ENCODE results near the gene GALNT10. TPM values are rescaled to one million over a fixed set of nuclear protein-coding genes. Genes with fewer than 3 reads are reported as not detected.

Gene GALNT10
- total RNA-seq, 1 experiment from 2014 or later: 68.2 TPM

GRCh38 chr5:154445422-154446194, 255.1 kb downstream of the GALNT10 start, which contains the start of gene SAP30L:
SAP30L (plus strand) TSS chr5:154445997; CDS start chr5:154446605, 608 bp downstream.
- Mint-ChIP-seq H3K27ac (ENCODE audit: unreplicated experiment) (peak within 1 kb of the TSS; percentile 27), H3K9me3 (ENCODE audit: low read depth, unreplicated experiment) (no peaks in the 10 kb centered on the region), H3K4me1 (ENCODE audit: low read depth, unreplicated experiment) (peaks cover 6% of the 10 kb centered on the region), H3K4me3 (ENCODE audit: low read depth, unreplicated experiment) (peak within 1 kb of the TSS; percentile 91), H3K27me3 (ENCODE audit: unreplicated experiment) (no peaks in the 10 kb centered on the region), H3K36me3 (ENCODE audit: insufficient read depth, unreplicated experiment) (peaks cover 26% of the 10 kb centered on the region)
- no TSS peak for BruUV-seq (replicated peaks)
- TF ChIP-seq, protein P1, sequence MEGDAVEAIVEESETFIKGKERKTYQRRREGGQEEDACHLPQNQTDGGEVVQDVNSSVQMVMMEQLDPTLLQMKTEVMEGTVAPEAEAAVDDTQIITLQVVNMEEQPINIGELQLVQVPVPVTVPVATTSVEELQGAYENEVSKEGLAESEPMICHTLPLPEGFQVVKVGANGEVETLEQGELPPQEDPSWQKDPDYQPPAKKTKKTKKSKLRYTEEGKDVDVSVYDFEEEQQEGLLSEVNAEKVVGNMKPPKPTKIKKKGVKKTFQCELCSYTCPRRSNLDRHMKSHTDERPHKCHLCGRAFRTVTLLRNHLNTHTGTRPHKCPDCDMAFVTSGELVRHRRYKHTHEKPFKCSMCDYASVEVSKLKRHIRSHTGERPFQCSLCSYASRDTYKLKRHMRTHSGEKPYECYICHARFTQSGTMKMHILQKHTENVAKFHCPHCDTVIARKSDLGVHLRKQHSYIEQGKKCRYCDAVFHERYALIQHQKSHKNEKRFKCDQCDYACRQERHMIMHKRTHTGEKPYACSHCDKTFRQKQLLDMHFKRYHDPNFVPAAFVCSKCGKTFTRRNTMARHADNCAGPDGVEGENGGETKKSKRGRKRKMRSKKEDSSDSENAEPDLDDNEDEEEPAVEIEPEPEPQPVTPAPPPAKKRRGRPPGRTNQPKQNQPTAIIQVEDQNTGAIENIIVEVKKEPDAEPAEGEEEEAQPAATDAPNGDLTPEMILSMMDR (IDR thresholded peaks at IDR 0.05; ENCODE audit: unreplicated experiment): no peak
- CTCF ChIA-PET: interaction anchor here (0.6 to 1.2 kb wide), 2 partner anchors 373 to 395 kb away, joined by 3 to 4 read pairs; no protein-coding TSS in a partner anchor
- DNase-seq: peak; percentile 98
- intact Hi-C loops (cut with micrococcal nuclease; ENCODE audit: unreplicated experiment): no loop called here

DNA sequence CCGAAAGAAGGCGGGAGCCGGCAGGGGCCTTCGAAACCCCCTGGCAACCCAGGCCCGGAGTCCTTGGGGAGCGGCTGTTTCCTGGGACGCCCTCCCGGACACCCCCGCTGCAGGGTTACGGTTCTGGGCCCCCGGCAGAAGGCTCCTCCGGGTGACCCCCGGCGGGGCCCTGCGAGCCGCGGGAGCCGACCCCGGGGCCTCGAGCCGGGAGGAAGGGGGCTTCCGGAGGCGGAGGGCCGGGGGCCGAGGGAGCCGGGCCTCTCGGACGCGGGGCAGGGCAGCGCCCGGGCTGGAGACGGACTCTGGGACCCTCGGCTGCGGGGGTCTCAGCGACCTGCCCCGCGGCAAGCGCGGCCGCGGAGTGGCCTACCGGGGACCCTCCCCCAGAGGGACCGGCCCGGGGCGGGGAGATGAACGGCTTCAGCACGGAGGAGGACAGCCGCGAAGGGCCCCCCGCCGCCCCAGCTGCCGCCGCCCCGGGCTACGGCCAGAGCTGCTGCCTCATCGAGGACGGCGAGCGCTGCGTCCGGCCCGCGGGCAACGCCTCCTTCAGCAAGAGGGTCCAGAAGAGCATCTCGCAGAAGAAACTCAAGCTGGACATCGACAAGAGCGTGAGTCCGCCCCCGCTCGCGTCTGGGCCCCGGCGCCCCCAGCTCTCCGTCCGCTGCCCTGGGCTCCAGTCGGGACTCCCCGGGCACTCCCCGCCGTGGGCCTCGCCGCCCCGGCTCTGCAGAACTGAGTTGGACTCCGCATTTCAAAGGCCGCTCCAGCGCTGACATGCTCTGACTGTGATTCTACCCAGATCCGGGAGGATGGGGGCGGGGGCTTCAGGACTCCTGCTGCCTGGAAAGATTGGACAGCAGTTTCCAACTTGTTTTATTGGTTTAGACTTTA, 255.9 kb downstream of the GALNT10 start:
- Mint-ChIP-seq H3K9me3 (ENCODE audit: low read depth, unreplicated experiment) (no peaks in the 10 kb centered on the region), H3K4me3 (ENCODE audit: low read depth, unreplicated experiment) (peak overlapping the region; percentile 91), H3K27me3 (ENCODE audit: unreplicated experiment) (no peaks in the 10 kb centered on the region), H3K27ac (ENCODE audit: unreplicated experiment) (peak overlapping the region; percentile 27), H3K4me1 (ENCODE audit: low read depth, unreplicated experiment) (peaks cover 6% of the 10 kb centered on the region), H3K36me3 (ENCODE audit: insufficient read depth, unreplicated experiment) (peaks cover 26% of the 10 kb centered on the region)
- TF ChIP-seq, protein P1 (IDR thresholded peaks at IDR 0.05; ENCODE audit: unreplicated experiment): no peak
- CTCF ChIA-PET: interaction anchor here (0.7 to 1.2 kb wide), 2 partner anchors 256 to 374 kb away, joined by 3 read pairs; partner anchors contain the start of gene GALNT10
- peak; percentile 54 for DNase-seq
- BruUV-seq (replicated peaks): no TSS peak
- intact Hi-C loops (cut with micrococcal nuclease; ENCODE audit: unreplicated experiment): no loop called here

GRCh38 chr5:154447089-154447725, 256.7 kb downstream of the GALNT10 start:
- CTCF ChIA-PET: interaction anchor here (0.7 to 1.2 kb wide), 3 partner anchors 257 to 375 kb away, joined by 3 read pairs; partner anchors contain the start of gene GALNT10
- TSS peak; percentile 42 for BruUV-seq (replicated peaks)
- no peaks in the 10 kb centered on the region for H3K27me3 Mint-ChIP-seq (ENCODE audit: unreplicated experiment)
- TF ChIP-seq, protein P1 (IDR thresholded peaks at IDR 0.05; ENCODE audit: unreplicated experiment): no peak
- H3K4me1 Mint-ChIP-seq (ENCODE audit: low read depth, unreplicated experiment): peaks cover 6% of the 10 kb centered on the region
- H3K36me3 Mint-ChIP-seq (ENCODE audit: insufficient read depth, unreplicated experiment): peaks cover 30% of the 10 kb centered on the region
- intact Hi-C loops (cut with micrococcal nuclease; ENCODE audit: unreplicated experiment): no loop called here
- peak overlapping the region; percentile 76 for H3K4me3 Mint-ChIP-seq (ENCODE audit: low read depth, unreplicated experiment)
- no peaks in the 10 kb centered on the region for H3K9me3 Mint-ChIP-seq (ENCODE audit: low read depth, unreplicated experiment)
- H3K27ac Mint-ChIP-seq (ENCODE audit: unreplicated experiment): no peak overlapping the region
- DNase-seq: no peak

DNA sequence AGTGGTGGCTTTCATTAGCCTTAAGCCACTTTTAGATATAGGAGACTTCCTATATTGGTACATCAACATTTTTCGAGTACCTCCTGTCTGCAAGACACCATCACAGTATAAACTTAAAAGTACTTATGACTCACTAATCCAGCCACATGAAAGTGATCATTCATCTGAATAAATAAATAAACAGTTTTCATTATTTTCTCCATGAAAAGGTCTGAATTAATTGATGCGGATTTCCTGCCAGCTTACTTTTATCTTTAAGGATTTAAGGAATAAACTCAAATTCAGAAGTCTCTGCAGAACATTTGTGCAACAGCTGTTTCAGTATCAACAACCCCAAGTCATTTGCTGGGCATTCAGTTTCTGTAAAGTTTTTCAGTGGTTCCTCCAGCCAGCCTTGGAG, 259.3 kb downstream of the GALNT10 start:
- intact Hi-C loops (cut with micrococcal nuclease; ENCODE audit: unreplicated experiment): no loop called here
- Mint-ChIP-seq H3K27me3 (ENCODE audit: unreplicated experiment) (no peaks in the 10 kb centered on the region), H3K36me3 (ENCODE audit: insufficient read depth, unreplicated experiment) (peaks cover 32% of the 10 kb centered on the region), H3K27ac (ENCODE audit: unreplicated experiment) (no peak overlapping the region), H3K4me1 (ENCODE audit: low read depth, unreplicated experiment) (peaks cover 6% of the 10 kb centered on the region), H3K9me3 (ENCODE audit: low read depth, unreplicated experiment) (no peaks in the 10 kb centered on the region), H3K4me3 (ENCODE audit: low read depth, unreplicated experiment) (no peak overlapping the region)
- CTCF ChIA-PET: no interaction called here
- TF ChIP-seq, protein P1 (IDR thresholded peaks at IDR 0.05; ENCODE audit: unreplicated experiment): no peak
- BruUV-seq (replicated peaks): no TSS peak
- DNase-seq: no peak
